Karpas-422 (cell line): ENCODE results near the gene CACNG5. TPM values are rescaled to one million over a fixed set of nuclear protein-coding genes. Genes with fewer than 3 reads are reported as not detected.

Experiments used
- DNase-seq: peaks from one replicate; pipeline ENCODE4 v3.0.0-alpha.2; 2015
- H2AFZ ChIP-seq: fragments of 200-600 bp; sonication (generic); 2 replicates; pipeline ENCODE4 v1.6.1; 2014; ENCODE audit warnings: antibody characterized with exemption, low read length, mixed read lengths
- H3K27ac ChIP-seq: fragments of 200-600 bp; sonication (generic); 2 replicates; pipeline ENCODE4 v1.5.1; 2014; ENCODE audit warnings: mild to moderate bottlenecking, low read length, moderate library complexity
- H3K27me3 ChIP-seq: fragments of 200-600 bp; sonication (generic); 2 replicates; pipeline ENCODE4 v1.6.1; 2014; ENCODE audit warnings: low read length, mixed read lengths
- H3K36me3 ChIP-seq: fragments of 200-600 bp; sonication (generic); 2 replicates; pipeline ENCODE4 v1.6.1; 2014; ENCODE audit warnings: low read length, mixed read lengths; ENCODE audit not compliant: insufficient read depth
- H3K4me1 ChIP-seq: fragments of 200-600 bp; sonication (generic); 2 replicates; pipeline ENCODE4 v1.6.1; 2014; ENCODE audit warnings: mild to moderate bottlenecking, low read length, mixed read lengths
- H3K4me2 ChIP-seq: fragments of 200-600 bp; sonication (generic); 2 replicates; pipeline ENCODE4 v1.6.1; 2014; ENCODE audit warnings: low read length, low read depth, mild to moderate bottlenecking; ENCODE audit not compliant: poor library complexity, severe bottlenecking
- H3K4me3 ChIP-seq: fragments of 200-600 bp; sonication (generic); 2 replicates; pipeline ENCODE4 v1.5.1; 2014; ENCODE audit warnings: mild to moderate bottlenecking, antibody characterized with exemption, low read length, mixed read lengths
- H3K79me2 ChIP-seq: fragments of 200-600 bp; sonication (generic); 2 replicates; pipeline ENCODE4 v1.6.1; 2014; ENCODE audit warnings: mild to moderate bottlenecking, low read length, mixed read lengths
- H3K9ac ChIP-seq: fragments of 200-600 bp; sonication (generic); 2 replicates; pipeline ENCODE4 v1.6.0; 2014; ENCODE audit warnings: low read length
- H3K9me2 ChIP-seq: fragments of 200-600 bp; sonication (generic), shearing (Covaris generic); replicated peaks from 2 replicates; pipeline ENCODE4 v1.6.0; 2014; ENCODE audit warnings: mild to moderate bottlenecking, low read length, moderate library complexity; ENCODE audit not compliant: insufficient read depth
- H3K9me3 ChIP-seq: fragments of 300-700, 200-600 bp; sonication (generic); 2 replicates; pipeline ENCODE4 v1.6.1; 2014; ENCODE audit warnings: low read length, mixed read lengths
- H4K20me1 ChIP-seq: fragments of 200-600 bp; sonication (generic); 2 replicates; pipeline ENCODE4 v1.6.1; 2014; ENCODE audit warnings: mild to moderate bottlenecking, antibody characterized with exemption, low read length, low read depth; ENCODE audit not compliant: insufficient read depth
- total RNA-seq: library from RNA; depleted of rRNA; stranded (reverse); fragments of >200 nt; shearing (Covaris generic); gene quantifications from 2 replicates; pipeline ENCODE4 v1.2.3, GENCODE V29; 2014; ENCODE audit warnings: low replicate concordance

CACNG5 gene
- total RNA-seq, 1 experiment from 2014 or later = not detected

GRCh38 chr17:66837885-66838665 is 3.2 kb downstream of the CACNG5 start:
- no peaks in the 10 kb centered on the region for H3K4me1 ChIP-seq
- H3K27ac ChIP-seq = no peak overlapping the region
- H3K4me3 ChIP-seq = no peak overlapping the region
- H3K9ac ChIP-seq = no peak overlapping the region
- no peak overlapping the region for H2AFZ ChIP-seq
- H3K9me3 ChIP-seq = no peaks in the 10 kb centered on the region
- no peaks in the 10 kb centered on the region for H3K79me2 ChIP-seq
- H4K20me1 ChIP-seq = no peaks in the 10 kb centered on the region
- no peaks in the 10 kb centered on the region for H3K27me3 ChIP-seq
- DNase-seq = no peak
- H3K4me2 ChIP-seq = no peak overlapping the region
- no peaks in the 10 kb centered on the region for H3K9me2 ChIP-seq
- H3K36me3 ChIP-seq = no peaks in the 10 kb centered on the region

GRCh38 chr17:66839616-66840015 is 4.7 kb downstream of the CACNG5 start:
- Histone ChIP-seq H3K9ac (no peak overlapping the region), H4K20me1 (no peaks in the 10 kb centered on the region), H3K4me2 (no peak overlapping the region), H3K4me3 (no peak overlapping the region), H3K4me1 (no peaks in the 10 kb centered on the region), H3K27ac (no peak overlapping the region), H3K27me3 (no peaks in the 10 kb centered on the region), H3K79me2 (no peaks in the 10 kb centered on the region), H3K9me3 (no peaks in the 10 kb centered on the region), H3K36me3 (no peaks in the 10 kb centered on the region), H3K9me2 (no peaks in the 10 kb centered on the region), H2AFZ (no peak overlapping the region)
- no peak for DNase-seq

- no peak overlapping the region for H3K4me3 ChIP-seq
- H3K79me2 ChIP-seq = no peaks in the 10 kb centered on the region
- H3K4me2 ChIP-seq = no peak overlapping the region
- H2AFZ ChIP-seq = no peak overlapping the region
- H3K9me3 ChIP-seq = no peaks in the 10 kb centered on the region
- no peak for DNase-seq
- H4K20me1 ChIP-seq = no peaks in the 10 kb centered on the region
- no peaks in the 10 kb centered on the region for H3K4me1 ChIP-seq
- no peaks in the 10 kb centered on the region for H3K9me2 ChIP-seq
- no peaks in the 10 kb centered on the region for H3K27me3 ChIP-seq
- no peak overlapping the region for H3K27ac ChIP-seq
- no peak overlapping the region for H3K9ac ChIP-seq
- no peaks in the 10 kb centered on the region for H3K36me3 ChIP-seq
Observed at GRCh38 chr17:66840061-66840460, 5.1 kb downstream of the CACNG5 start.

- H3K9me2 ChIP-seq = no peaks in the 10 kb centered on the region
- no peak overlapping the region for H2AFZ ChIP-seq
- no peaks in the 10 kb centered on the region for H4K20me1 ChIP-seq
- no peak overlapping the region for H3K4me2 ChIP-seq
- DNase-seq = no peak
- no peak overlapping the region for H3K4me3 ChIP-seq
- H3K36me3 ChIP-seq = no peaks in the 10 kb centered on the region
- H3K4me1 ChIP-seq = peaks cover 5% of the 10 kb centered on the region
- H3K9me3 ChIP-seq = no peaks in the 10 kb centered on the region
- no peak overlapping the region for H3K9ac ChIP-seq
- H3K27me3 ChIP-seq = no peaks in the 10 kb centered on the region
- H3K27ac ChIP-seq = no peak overlapping the region
- no peaks in the 10 kb centered on the region for H3K79me2 ChIP-seq
Observed at GRCh38 chr17:66841328-66841727, 6.4 kb downstream of the CACNG5 start.

GRCh38 chr17:66841744-66842143 is 6.8 kb downstream of the CACNG5 start:
- H3K9ac ChIP-seq = no peak overlapping the region
- no peaks in the 10 kb centered on the region for H3K27me3 ChIP-seq
- H2AFZ ChIP-seq = no peak overlapping the region
- no peaks in the 10 kb centered on the region for H3K9me3 ChIP-seq
- H3K4me2 ChIP-seq = no peak overlapping the region
- H3K4me1 ChIP-seq = peaks cover 5% of the 10 kb centered on the region
- H4K20me1 ChIP-seq = no peaks in the 10 kb centered on the region
- no peak for DNase-seq
- no peaks in the 10 kb centered on the region for H3K36me3 ChIP-seq
- H3K9me2 ChIP-seq = no peaks in the 10 kb centered on the region
- no peak overlapping the region for H3K4me3 ChIP-seq
- no peaks in the 10 kb centered on the region for H3K79me2 ChIP-seq
- H3K27ac ChIP-seq = no peak overlapping the region

GRCh38 chr17:66842505-66842904 is 7.6 kb downstream of the CACNG5 start:
- H3K4me3 ChIP-seq = no peak overlapping the region
- peaks cover 5% of the 10 kb centered on the region for H3K4me1 ChIP-seq
- no peaks in the 10 kb centered on the region for H3K36me3 ChIP-seq
- no peaks in the 10 kb centered on the region for H4K20me1 ChIP-seq
- H3K79me2 ChIP-seq = no peaks in the 10 kb centered on the region
- DNase-seq = no peak
- H2AFZ ChIP-seq = no peak overlapping the region
- H3K9me3 ChIP-seq = no peaks in the 10 kb centered on the region
- H3K27me3 ChIP-seq = no peaks in the 10 kb centered on the region
- no peaks in the 10 kb centered on the region for H3K9me2 ChIP-seq
- no peak overlapping the region for H3K27ac ChIP-seq
- H3K9ac ChIP-seq = no peak overlapping the region
- H3K4me2 ChIP-seq = no peak overlapping the region

- no peak overlapping the region for H3K4me2 ChIP-seq
- H3K9ac ChIP-seq = no peak overlapping the region
- H4K20me1 ChIP-seq = no peaks in the 10 kb centered on the region
- no peaks in the 10 kb centered on the region for H3K27me3 ChIP-seq
- no peaks in the 10 kb centered on the region for H3K9me3 ChIP-seq
- peaks cover 5% of the 10 kb centered on the region for H3K4me1 ChIP-seq
- no peak overlapping the region for H3K27ac ChIP-seq
- H2AFZ ChIP-seq = no peak overlapping the region
- no peak for DNase-seq
- no peaks in the 10 kb centered on the region for H3K36me3 ChIP-seq
- H3K4me3 ChIP-seq = no peak overlapping the region
- H3K9me2 ChIP-seq = no peaks in the 10 kb centered on the region
- no peaks in the 10 kb centered on the region for H3K79me2 ChIP-seq
Observed at GRCh38 chr17:66842959-66843358, 8.0 kb downstream of the CACNG5 start.

- no peaks in the 10 kb centered on the region for H3K79me2 ChIP-seq
- H3K9me3 ChIP-seq = no peaks in the 10 kb centered on the region
- H3K4me3 ChIP-seq = no peak overlapping the region
- no peaks in the 10 kb centered on the region for H3K27me3 ChIP-seq
- H3K4me1 ChIP-seq = peaks cover 5% of the 10 kb centered on the region
- no peak overlapping the region for H3K9ac ChIP-seq
- no peak overlapping the region for H3K27ac ChIP-seq
- no peak overlapping the region for H2AFZ ChIP-seq
- no peak overlapping the region for H3K4me2 ChIP-seq
- no peaks in the 10 kb centered on the region for H4K20me1 ChIP-seq
- H3K9me2 ChIP-seq = no peaks in the 10 kb centered on the region
- DNase-seq = no peak
- H3K36me3 ChIP-seq = no peaks in the 10 kb centered on the region
Observed at GRCh38 chr17:66843627-66844026, 8.7 kb downstream of the CACNG5 start.
